ENCODE measurements around the gene GP2. TPM values are rescaled to one million over a fixed set of nuclear protein-coding genes. Genes with fewer than 3 reads are reported as not detected.
"Not testable (repeated sequence)": the region's sequence is repeated elsewhere in the genome, so short reads cannot be mapped to it uniquely, and the experiment has no call there.

GP2 gene
- total RNA-seq, 4 donors from 2014 or later = 0.31 TPM; not detected in 3

GRCh38 chr16:20316715-20317114 lies 10.6 kb downstream of the GP2 start:
- Histone ChIP-seq H3K4me3 (no peak overlapping the region), H3K27me3 (no peaks in the 10 kb centered on the region), H3K9me3 (no peaks in the 10 kb centered on the region), H3K36me3 (no peaks in the 10 kb centered on the region), H3K27ac (no peak overlapping the region), H3K4me1 (no peaks in the 10 kb centered on the region)
- no peak for DNase-seq (ENCODE audit: low spot score in 2 of 2)
- no peak for TF ChIP-seq POLR2A (IDR thresholded peaks at IDR 0.05)
- TF ChIP-seq EP300 (IDR thresholded peaks at IDR 0.05) = no peak
- 64% methylated on average over 5 of the region's 5 CpGs for WGBS

- H3K36me3 ChIP-seq = no peaks in the 10 kb centered on the region
- DNase-seq (ENCODE audit: low spot score in 2 of 2) = no peak
- no peaks in the 10 kb centered on the region for H3K9me3 ChIP-seq
- no peak overlapping the region for H3K27ac ChIP-seq
- no peaks in the 10 kb centered on the region for H3K4me1 ChIP-seq
- TF ChIP-seq EP300 (IDR thresholded peaks at IDR 0.05) (no peak), POLR2A (IDR thresholded peaks at IDR 0.05) (no peak), CTCF (IDR thresholded peaks at IDR 0.05) (no peak), POLR2AphosphoS5 (IDR thresholded peaks at IDR 0.05) (no peak)
- no peaks in the 10 kb centered on the region for H3K27me3 ChIP-seq
- H3K4me3 ChIP-seq = no peak overlapping the region
- 91% methylated on average over 6 of the region's 6 CpGs for WGBS
Measured at GRCh38 chr16:20315764-20316163, 11.5 kb downstream of the GP2 start.

GRCh38 chr16:20314575-20314974 lies 12.7 kb downstream of the GP2 start:
- H3K4me3 ChIP-seq = no peak overlapping the region
- H3K27me3 ChIP-seq = no peaks in the 10 kb centered on the region
- WGBS = 98% methylated on average over 3 of the region's 3 CpGs
- DNase-seq (ENCODE audit: low spot score in 2 of 2) = no peak
- TF ChIP-seq POLR2AphosphoS5 (IDR thresholded peaks at IDR 0.05) = no peak
- TF ChIP-seq CTCF (IDR thresholded peaks at IDR 0.05) = no peak
- TF ChIP-seq EP300 (IDR thresholded peaks at IDR 0.05) = no peak
- no peak for TF ChIP-seq POLR2A (IDR thresholded peaks at IDR 0.05)
- no peaks in the 10 kb centered on the region for H3K4me1 ChIP-seq
- H3K9me3 ChIP-seq = no peaks in the 10 kb centered on the region
- H3K27ac ChIP-seq = no peak overlapping the region
- no peaks in the 10 kb centered on the region for H3K36me3 ChIP-seq

GRCh38 chr16:20313741-20314140 lies 13.6 kb downstream of the GP2 start:
- Histone ChIP-seq H3K36me3 (no peaks in the 10 kb centered on the region), H3K9me3 (no peaks in the 10 kb centered on the region), H3K27me3 (no peaks in the 10 kb centered on the region), H3K4me1 (no peaks in the 10 kb centered on the region), H3K27ac (no peak overlapping the region), H3K4me3 (no peak overlapping the region)
- no peak for DNase-seq (ENCODE audit: low spot score in 2 of 2)
- 89% methylated on average over 3 of the region's 3 CpGs for WGBS
- no peak for TF ChIP-seq CTCF (IDR thresholded peaks at IDR 0.05)

GRCh38 chr16:20312536-20313095 lies 14.7 kb downstream of the GP2 start:
- WGBS = 93% methylated on average over 7 of the region's 7 CpGs
- H3K4me1 ChIP-seq; H3K27ac ChIP-seq; H3K4me3 ChIP-seq; H3K27me3 ChIP-seq; DNase-seq (ENCODE audit: low spot score in 2 of 2); H3K36me3 ChIP-seq; H3K9me3 ChIP-seq: not testable (repeated sequence)

- DNase-seq (ENCODE audit: low spot score in 2 of 2) = no peak
Measured at GRCh38 chr16:20311548-20311947, 15.8 kb downstream of the GP2 start.

More at GRCh38 chr16:20311548-20311947, 15.8 kb downstream of the GP2 start:
- Histone ChIP-seq H3K36me3 (no peaks in the 10 kb centered on the region), H3K4me3 (no peak overlapping the region), H3K27me3 (no peaks in the 10 kb centered on the region), H3K4me1 (no peaks in the 10 kb centered on the region), H3K27ac (no peak overlapping the region), H3K9me3 (no peaks in the 10 kb centered on the region)
- no peak for TF ChIP-seq POLR2AphosphoS5 (IDR thresholded peaks at IDR 0.05)
- no peak for TF ChIP-seq CTCF (IDR thresholded peaks at IDR 0.05)
- no peak for TF ChIP-seq POLR2A (IDR thresholded peaks at IDR 0.05)
- no peak for TF ChIP-seq EP300 (IDR thresholded peaks at IDR 0.05)
- 71% methylated on average over 2 of the region's 2 CpGs for WGBS
